K562 (cell line): ENCODE measurements around the gene MARCKSL1. TPM values are rescaled to one million over a fixed set of nuclear protein-coding genes. Genes with fewer than 3 reads are reported as not detected.

Source experiments
- BCL6 ChIP-seq: fragments of 250-450 bp; sonication (Bioruptor Pico); IDR thresholded peaks from 2 replicates; pipeline ENCODE4 v1.4.0; 2020
- CREB3 ChIP-seq: fragments of 450-650 bp; conservative IDR thresholded peaks from 2 replicates; pipeline ENCODE4 v1.6.1; 2016; ENCODE audit warnings: missing genetic modification characterization, low read depth, mild to moderate bottlenecking, missing compliant biosample characterization, moderate library complexity
- EGR1 ChIP-seq: fragments of 450-650 bp; conservative IDR thresholded peaks from 2 replicates; pipeline ENCODE4 v1.6.1; 2017; ENCODE audit warnings: mild to moderate bottlenecking
- FOXJ3 ChIP-seq: sonication (generic); formaldehyde crosslinking; IDR thresholded peaks from 2 replicates; pipeline ENCODE4 v1.4.0; 2020; ENCODE audit warnings: mild to moderate bottlenecking, missing genetic modification reagents
- MTA2 ChIP-seq: fragments of 450-650 bp; IDR thresholded peaks from 2 replicates; pipeline ENCODE4 v1.6.1; 2016; ENCODE audit warnings: low read depth
- NFE2 ChIP-seq: IDR thresholded peaks from 2 replicates; pipeline ENCODE4 v1.6.1; 2014; ENCODE audit warnings: antibody characterized with exemption, low read depth
- PHF20 ChIP-seq: fragments of 450-650 bp; IDR thresholded peaks from 2 replicates; pipeline ENCODE4 v1.6.1; 2018; ENCODE audit not compliant: partially characterized antibody
- SRF ChIP-seq, 2 experiments: fragments of 250-450, 450-650 bp in 1 of 2; sonication (Bioruptor Pico) in 1 of 2; sonication (generic) in 1 of 2; formaldehyde crosslinking; IDR thresholded peaks; 2 replicates each; pipeline versions ENCODE4 v1.5.0 to v1.5.1; 2020 to 2022; ENCODE audit warnings: mild to moderate bottlenecking in 1 of 2, missing genetic modification reagents in 1 of 2
- SRSF1 ChIP-seq: fragments of 200-400 bp; formaldehyde crosslinking; IDR thresholded peaks from 2 replicates; pipeline ENCODE4 v1.6.1; 2017; ENCODE audit warnings: mild to moderate bottlenecking, low read depth, low read length, moderate library complexity
- SRSF7 ChIP-seq: fragments of 200-400 bp; formaldehyde crosslinking; optimal IDR thresholded peaks from 2 replicates; pipeline ENCODE3; 2017; ENCODE audit warnings: mild to moderate bottlenecking, low read depth, low read length
- TEAD4 ChIP-seq, 2 experiments: sonication (generic) in 1 of 2; formaldehyde crosslinking in 1 of 2; IDR thresholded peaks; 2 replicates each; pipeline versions ENCODE4 v1.6.1 to v1.8.0; 2012 to 2022; ENCODE audit warnings: borderline replicate concordance in 1 of 2, inconsistent platforms in 1 of 2, low read length in 1 of 2, mild to moderate bottlenecking in 1 of 2, missing genetic modification reagents in 1 of 2
- THAP7 ChIP-seq: fragments of 250-450 bp; sonication (Bioruptor Pico); IDR thresholded peaks from 2 replicates; pipeline ENCODE4 v1.5.0; 2021
- ZNF124 ChIP-seq: sonication (generic); formaldehyde crosslinking; IDR thresholded peaks from 2 replicates; pipeline ENCODE4 v1.8.1; 2022; ENCODE audit warnings: missing genetic modification reagents
- ZNF3 ChIP-seq: fragments of 250-450 bp; sonication (Bioruptor Pico); IDR thresholded peaks from 2 replicates; pipeline ENCODE4 v1.5.0; 2021; ENCODE audit warnings: mild to moderate bottlenecking, moderate library complexity
- ZNF407 ChIP-seq: fragments of 450-650 bp; IDR thresholded peaks from 2 replicates; pipeline ENCODE4 v1.6.1; 2016; ENCODE audit warnings: low read depth
- polyA plus RNA-seq, 8 experiments: library from polyadenylated mRNA; depleted of rRNA in 4 of 8; stranded (reverse) in 5 of 8; unstranded in 3 of 8; fragments of >200 nt; fragmentation: Nextera tagmentation in 2 of 8; fragmentation: Illumina TruSeq in 1 of 8; extraction: Ambion mirVana in 2 of 8; extraction: Trizol in 1 of 8; gene quantifications; 2 replicates each; pipeline versions ENCODE4 v1.2.1 to v1.2.3, GENCODE V29; 2011 to 2014; ENCODE audit warnings: inconsistent platforms in 1 of 8, missing spikeins in 1 of 8
- total RNA-seq, 7 experiments: library from RNA; depleted of rRNA in 6 of 7; stranded (reverse); fragments of >200 nt in 6 of 7; fragmentation: Illumina TruSeq in 2 of 7; extraction: Trizol in 2 of 7; gene quantifications; 2 replicates each; pipeline versions ENCODE4 v1.2.1 to v1.2.3, GENCODE V29; 2011 to 2021; ENCODE audit warnings: low replicate concordance in 1 of 7

The MARCKSL1 gene
- total and polyA plus RNA-seq, 9 of the 15 experiments (the other 6 are each of a cell fraction or from before 2014, with no cell fraction given), result 14.7 to 325 (median 155) TPM

GRCh38 chr1:32291708-32292538 is 44.1 kb downstream of the MARCKSL1 start, which contains the start of gene HDAC1 (continued):
- TF ChIP-seq ZNF407 (no peak), MTA2 (no peak), BCL6 (CRISPR knock-in tag) (no peak), SRSF7 (no peak), CREB3 (0 out of 2 replicates have a peak, but pooled peaks have one; percentile 8), PHF20 (peak; percentile 73), SRF (CRISPR knock-in tag; IDR thresholded peaks at IDR 0.05) (0 out of 4 replicates have a peak, but pooled peaks of 1 of the 2 experiments have one; percentile 36), SRSF1 (no peak), EGR1 (peak; percentile 56), NFE2 (no peak), THAP7 (CRISPR knock-in tag) (0 out of 2 replicates have a peak, but pooled peaks have one; percentile 35), TEAD4 (IDR thresholded peaks at IDR 0.05; ENCODE audit: low read length) (peak; percentile 38; the same call in 1 of the 2 replicates), TEAD4 (CRISPR knock-in tag; IDR thresholded peaks at IDR 0.05; ENCODE audit: borderline replicate concordance) (no peak), ZNF3 (CRISPR knock-in tag) (no peak), FOXJ3 (peak; percentile 41; the same call in 1 of the 2 replicates), ZNF124 (CRISPR knock-in tag) (no peak)
